H9 (cell line): Measurements from ENCODE around the gene KRT74. TPM values are rescaled to one million over a fixed set of nuclear protein-coding genes. Genes with fewer than 3 reads are reported as not detected.

Source experiments
- DNase-seq: peaks from one replicate; pipeline ENCODE4 v3.0.0-alpha.2; 2017
- H2AFZ ChIP-seq: one replicate; pipeline ENCODE4 v1.6.1; 2013; ENCODE audit warnings: mild to moderate bottlenecking, low read length, control low read depth, moderate library complexity
- H2AK5ac ChIP-seq: 2 replicates; pipeline ENCODE4 v1.6.1; 2013; ENCODE audit warnings: low read length, control low read depth, mixed read lengths; ENCODE audit not compliant: insufficient read length
- H2BK120ac ChIP-seq: one replicate; pipeline ENCODE4 v1.6.1; 2013; ENCODE audit warnings: low read depth, mild to moderate bottlenecking, low read length, control low read depth, inconsistent platforms; ENCODE audit not compliant: poor library complexity, severe bottlenecking
- H2BK12ac ChIP-seq: 2 replicates; pipeline ENCODE4 v1.6.1; 2013; ENCODE audit warnings: low read length, control low read depth, mixed read lengths, low read depth; ENCODE audit not compliant: insufficient read length
- H2BK15ac ChIP-seq: 2 replicates; pipeline ENCODE4 v1.6.1; 2013; ENCODE audit warnings: low read depth, low read length, control low read depth
- H2BK20ac ChIP-seq: one replicate; pipeline ENCODE4 v1.6.1; 2013; ENCODE audit warnings: low read depth, mild to moderate bottlenecking, low read length, control low read depth, inconsistent platforms; ENCODE audit not compliant: poor library complexity, severe bottlenecking
- H2BK5ac ChIP-seq: 2 replicates; pipeline ENCODE4 v1.6.1; 2013; ENCODE audit warnings: low read length, control low read depth, mixed read lengths; ENCODE audit not compliant: insufficient read length
- H3K14ac ChIP-seq: 2 replicates; pipeline ENCODE4 v1.6.1; 2013; ENCODE audit warnings: low read length, control low read depth; ENCODE audit not compliant: insufficient read depth
- H3K18ac ChIP-seq: 2 replicates; pipeline ENCODE4 v1.6.1; 2013; ENCODE audit warnings: low read depth, mild to moderate bottlenecking, mixed read lengths, low read length, control low read depth; ENCODE audit not compliant: insufficient read length
- H3K23ac ChIP-seq: 2 replicates; pipeline ENCODE4 v1.6.1; 2013; ENCODE audit warnings: low read length, control low read depth, mixed read lengths, low read depth; ENCODE audit not compliant: insufficient read length
- H3K23me2 ChIP-seq: 2 replicates; pipeline ENCODE4 v1.6.1; 2013; ENCODE audit warnings: low read depth, mild to moderate bottlenecking, mixed read lengths, low read length, control low read depth; ENCODE audit not compliant: insufficient read length, poor library complexity, severe bottlenecking
- H3K27ac ChIP-seq: 2 replicates; pipeline ENCODE4 v1.5.1; 2013; ENCODE audit warnings: low read length, control low read depth, mixed read lengths, low read depth; ENCODE audit not compliant: insufficient read length
- H3K27me3 ChIP-seq: 2 replicates; pipeline ENCODE4 v1.6.1; 2013; ENCODE audit warnings: low read length, control low read depth, inconsistent platforms; ENCODE audit not compliant: insufficient read depth
- H3K4ac ChIP-seq: 2 replicates; pipeline ENCODE4 v1.6.1; 2013; ENCODE audit warnings: low read depth, mild to moderate bottlenecking, control low read depth, inconsistent platforms, low read length, moderate library complexity
- H3K4me1 ChIP-seq: 2 replicates; pipeline ENCODE4 v1.6.1; 2013; ENCODE audit warnings: low read length, control low read depth, inconsistent platforms; ENCODE audit not compliant: insufficient read depth
- H3K4me2 ChIP-seq: 2 replicates; pipeline ENCODE4 v1.6.1; 2013; ENCODE audit warnings: low read length, control low read depth, mixed read lengths; ENCODE audit not compliant: insufficient read length, insufficient read depth
- H3K56ac ChIP-seq: 2 replicates; pipeline ENCODE4 v1.6.1; 2013; ENCODE audit warnings: low read depth, mild to moderate bottlenecking, mixed read lengths, low read length, control low read depth; ENCODE audit not compliant: insufficient read length
- H3K79me1 ChIP-seq: 2 replicates; pipeline ENCODE4 v1.6.1; 2013; ENCODE audit warnings: low read depth, mild to moderate bottlenecking, moderate library complexity, low read length, control low read depth, inconsistent platforms; ENCODE audit not compliant: insufficient read depth, poor library complexity, severe bottlenecking
- H3K79me2 ChIP-seq: 2 replicates; pipeline ENCODE4 v1.6.1; 2013; ENCODE audit warnings: low read length, control low read depth, inconsistent platforms; ENCODE audit not compliant: insufficient read depth
- H3K9ac ChIP-seq: 2 replicates; pipeline ENCODE4 v1.6.1; 2013; ENCODE audit warnings: low read length, control low read depth, mixed read lengths; ENCODE audit not compliant: insufficient read length; ENCODE audit errors: extremely low read depth
- H3K9me3 ChIP-seq: one replicate; pipeline ENCODE4 v1.6.1; 2013; ENCODE audit warnings: low read depth, low read length, inconsistent platforms; ENCODE audit not compliant: control insufficient read depth
- H3T11ph ChIP-seq: one replicate; pipeline ENCODE4 v1.6.1; 2013; ENCODE audit warnings: mild to moderate bottlenecking, low read length, control low read depth, inconsistent platforms
- H4K20me1 ChIP-seq: one replicate; pipeline ENCODE4 v1.6.1; 2013; ENCODE audit not compliant: control insufficient read depth, insufficient read length, insufficient read depth
- H4K5ac ChIP-seq: 2 replicates; pipeline ENCODE4 v1.6.1; 2013; ENCODE audit warnings: low read depth, mild to moderate bottlenecking, mixed read lengths, low read length, control low read depth; ENCODE audit not compliant: insufficient read length
- H4K8ac ChIP-seq: replicated peaks from 2 replicates; pipeline ENCODE4 v1.6.1; 2013; ENCODE audit warnings: low read length, control low read depth, mixed read lengths, low read depth; ENCODE audit not compliant: insufficient read length
- H4K91ac ChIP-seq: 2 replicates; pipeline ENCODE4 v1.6.1; 2013; ENCODE audit warnings: low read depth, mild to moderate bottlenecking, moderate library complexity, mixed read lengths, low read length, control low read depth; ENCODE audit not compliant: insufficient read length
- H3K27ac Mint-ChIP-seq, 3 experiments: 2 replicates in 2 of 3; 3 replicates in 1 of 3; pipeline ENCODE4 v1.8.0; 2020 to 2021; ENCODE audit warnings: mixed read lengths in 3 of 3, mild to moderate bottlenecking in 1 of 3, moderate library complexity in 1 of 3
- H3K27me3 Mint-ChIP-seq: 2 replicates; pipeline ENCODE4 v1.8.0; 2021; ENCODE audit warnings: low read depth, mild to moderate bottlenecking, moderate library complexity, mixed read lengths
- H3K36me3 Mint-ChIP-seq, 3 experiments: 2 replicates in 2 of 3; 3 replicates in 1 of 3; pipeline ENCODE4 v1.8.0; 2020 to 2021; ENCODE audit warnings: low read depth in 3 of 3, mixed read lengths in 3 of 3; ENCODE audit not compliant: insufficient read depth in 1 of 3
- H3K4me1 Mint-ChIP-seq, 2 experiments: 2 replicates each; pipeline ENCODE4 v1.8.0; 2020; ENCODE audit warnings: mixed read lengths in 2 of 2
- H3K4me3 Mint-ChIP-seq, 2 experiments: 2 replicates in 1 of 2; 3 replicates in 1 of 2; pipeline ENCODE4 v1.8.0; 2020 to 2021; ENCODE audit warnings: mild to moderate bottlenecking in 2 of 2, mixed read lengths in 2 of 2, moderate library complexity in 1 of 2
- H3K9me3 Mint-ChIP-seq, 2 experiments: 2 replicates in 1 of 2; 3 replicates in 1 of 2; pipeline ENCODE4 v1.8.0; 2020; ENCODE audit warnings: mild to moderate bottlenecking in 2 of 2, mixed read lengths in 2 of 2, moderate library complexity in 1 of 2
- CTCF ChIP-seq: fragments of 200-600 bp; sonication (generic); conservative IDR thresholded peaks from 3 replicates; pipeline ENCODE4 v1.8.0; 2021; ENCODE audit warnings: antibody characterized with exemption, mild to moderate bottlenecking
- WGBS: extraction: QIAGEN DNeasy Blood & Tissue Kit; methylation state at CpG from one replicate; pipeline ENCODE4 v1.1.7; 2013; ENCODE audit warnings: missing lambda C conversion rate, low lambda C conversion rate, mixed read lengths; ENCODE audit not compliant: insufficient read length; ENCODE audit errors: extremely low coverage; 5-methylcytosine and 5-hydroxymethylcytosine counted together
- total RNA-seq: library from RNA; stranded (reverse); gene quantifications from 2 replicates; pipeline ENCODE4 v1.2.1, GENCODE V29; 2021

KRT74 gene
- total RNA-seq, 1 experiment from 2014 or later, result not detected

GRCh38 chr12:52564582-52564981 is 9.1 kb downstream of the KRT74 start:
- H3K4me3 Mint-ChIP-seq, result no peak overlapping the region
- Histone ChIP-seq H3K23me2 (no peaks in the 10 kb centered on the region), H4K5ac (no peak overlapping the region), H3T11ph (no peak overlapping the region), H3K9me3 (no peaks in the 10 kb centered on the region), H2BK120ac (no peak overlapping the region), H2BK12ac (no peak overlapping the region), H4K20me1 (no peaks in the 10 kb centered on the region), H3K56ac (no peak overlapping the region), H2BK20ac (no peak overlapping the region), H3K4me1 (no peaks in the 10 kb centered on the region), H2AK5ac (no peak overlapping the region), H2AFZ (no peak overlapping the region), H3K79me1 (no peaks in the 10 kb centered on the region), H3K23ac (no peak overlapping the region), H3K79me2 (no peaks in the 10 kb centered on the region), H3K27ac (no peak overlapping the region), H4K91ac (no peak overlapping the region), H3K4me2 (no peak overlapping the region), H3K18ac (no peak overlapping the region), H3K27me3 (no peaks in the 10 kb centered on the region), H3K9ac (no peak overlapping the region), H2BK5ac (no peak overlapping the region), H4K8ac (no peak overlapping the region), H2BK15ac (no peak overlapping the region), H3K4ac (no peak overlapping the region), H3K14ac (no peak overlapping the region)
- peaks cover 37% of the 10 kb centered on the region for H3K27me3 Mint-ChIP-seq
- no peaks in the 10 kb centered on the region for H3K9me3 Mint-ChIP-seq
- H3K4me1 Mint-ChIP-seq, result no peaks in the 10 kb centered on the region
- H3K27ac Mint-ChIP-seq, result no peak overlapping the region
- WGBS, result no CpG with 5 or more reads among the region's 1 CpG
- no peak for DNase-seq
- no peaks in the 10 kb centered on the region for H3K36me3 Mint-ChIP-seq
- TF ChIP-seq CTCF, result no peak
